H1 (cell line): Measurements from ENCODE around the gene PPID. TPM values are rescaled to one million over a fixed set of nuclear protein-coding genes. Genes with fewer than 3 reads are reported as not detected.

ENCODE experiments used
- CTCF ChIA-PET: fragments of 300-600 bp; sonication (Branson Sonifier 250); formaldehyde crosslinking; loops from one replicate; lab custom pipeline; 2021; ENCODE audit not compliant: partially characterized antibody; lab: Charles Lee
- POLR2A ChIA-PET: fragments of 300-600 bp; sonication (Branson Sonifier 250); formaldehyde crosslinking; loops from one replicate; lab custom pipeline; 2021; ENCODE audit warnings: inconsistent platforms; ENCODE audit not compliant: partially characterized antibody; lab: Charles Lee
- DNase-seq, 2 experiments: peaks; one replicate each; pipeline versions ENCODE4 v3.0.0 to v3.0.0-alpha.2; 2010 to 2022; ENCODE audit warnings: low spot score in 2 of 2, low read depth in 1 of 2, mixed read lengths in 1 of 2
- FAIRE-seq: peaks from 2 replicates; lab custom pipeline; 2011; peaks lifted over from hg19 to GRCh38; lab: Jason Lieb, UNC
- H2AFZ ChIP-seq: 2 replicates; pipeline ENCODE4 v1.8.1; 2012; ENCODE audit warnings: low read length, inconsistent platforms
- H2AK5ac ChIP-seq: 2 replicates; pipeline ENCODE4 v1.6.1; 2013; ENCODE audit warnings: low read depth, low read length
- H2BK120ac ChIP-seq: replicated peaks from 2 replicates; pipeline ENCODE3; 2013; ENCODE audit warnings: low read depth, low read length, inconsistent platforms
- H2BK12ac ChIP-seq: 2 replicates; pipeline ENCODE4 v1.6.1; 2013; ENCODE audit warnings: low read depth, low read length
- H2BK15ac ChIP-seq: 2 replicates; pipeline ENCODE4 v1.6.1; 2013; ENCODE audit warnings: low read length
- H2BK20ac ChIP-seq: 2 replicates; pipeline ENCODE4 v1.6.1; 2013; ENCODE audit warnings: low read length
- H2BK5ac ChIP-seq: 2 replicates; pipeline ENCODE4 v1.6.1; 2013; ENCODE audit warnings: low read depth, low read length
- H3K14ac ChIP-seq: 2 replicates; pipeline ENCODE4 v1.6.1; 2013; ENCODE audit warnings: inconsistent platforms; ENCODE audit not compliant: insufficient read length
- H3K18ac ChIP-seq: 2 replicates; pipeline ENCODE4 v1.6.1; 2013; ENCODE audit warnings: low read length; ENCODE audit errors: extremely low read depth
- H3K23ac ChIP-seq: 2 replicates; pipeline ENCODE4 v1.6.1; 2013; ENCODE audit warnings: inconsistent platforms; ENCODE audit not compliant: insufficient read length
- H3K23me2 ChIP-seq: 2 replicates; pipeline ENCODE4 v1.6.1; 2013; ENCODE audit warnings: low read depth, low read length
- H3K27ac ChIP-seq: 2 replicates; pipeline ENCODE4 v1.6.1; 2011; ENCODE audit warnings: low read depth, low read length, inconsistent platforms
- H3K27me3 ChIP-seq, 4 experiments: replicated peaks in 1 of 4; 1 replicate in 1 of 4; 2 replicates in 3 of 4; pipeline versions ENCODE4 v1.6.1 to v1.8.1; 2011 to 2013; ENCODE audit warnings: low read length in 3 of 4, mild to moderate bottlenecking in 3 of 4, inconsistent platforms in 2 of 4, mixed read lengths in 2 of 4, moderate library complexity in 1 of 4; ENCODE audit not compliant: control insufficient read depth in 3 of 4, insufficient read depth in 3 of 4; ENCODE audit errors: extremely low read depth in 1 of 4
- H3K36me3 ChIP-seq, 4 experiments: 2 replicates each; pipeline versions ENCODE4 v1.6.1 to v1.8.1; 2011 to 2013; ENCODE audit warnings: mild to moderate bottlenecking in 4 of 4, low read length in 3 of 4, moderate library complexity in 2 of 4, control low read depth in 1 of 4, inconsistent platforms in 1 of 4; ENCODE audit not compliant: insufficient read depth in 4 of 4, control insufficient read depth in 2 of 4
- H3K4ac ChIP-seq: replicated peaks from 2 replicates; pipeline ENCODE3; 2013; ENCODE audit warnings: low read length, low read depth, mixed read lengths, inconsistent platforms; ENCODE audit not compliant: insufficient read length
- H3K4me1 ChIP-seq, 4 experiments: replicated peaks in 1 of 4; 1 replicate in 1 of 4; 2 replicates in 3 of 4; pipeline versions ENCODE4 v1.6.1 to v1.8.1; 2011 to 2013; ENCODE audit warnings: low read length in 3 of 4, inconsistent platforms in 2 of 4, mixed read lengths in 1 of 4; ENCODE audit not compliant: insufficient read depth in 4 of 4, control insufficient read depth in 3 of 4
- H3K4me2 ChIP-seq, 2 experiments: 2 replicates each; pipeline versions ENCODE4 v1.6.1 to v1.8.1; 2011 to 2013; ENCODE audit warnings: low read depth in 2 of 2, low read length in 2 of 2, control low read depth in 1 of 2, inconsistent platforms in 1 of 2, mild to moderate bottlenecking in 1 of 2; ENCODE audit not compliant: insufficient read depth in 1 of 2
- H3K4me3 ChIP-seq, 4 experiments: fragments of 200-600, 300-600 bp in 1 of 4; sonication (generic), shearing (Covaris generic), sonication (Bioruptor Twin) in 1 of 4; 2 replicates each; pipeline versions ENCODE4 v1.5.1 to v1.8.1; 2011 to 2016; ENCODE audit warnings: low read length in 4 of 4, low read depth in 3 of 4, control low read depth in 2 of 4, inconsistent platforms in 2 of 4, mild to moderate bottlenecking in 2 of 4, mixed read lengths in 1 of 4, moderate library complexity in 1 of 4; ENCODE audit not compliant: insufficient read depth in 2 of 4; ENCODE audit errors: extremely low read depth in 1 of 4
- H3K56ac ChIP-seq: replicated peaks from 2 replicates; pipeline ENCODE3; 2013; ENCODE audit warnings: low read depth, mild to moderate bottlenecking, mixed read lengths, low read length, inconsistent platforms; ENCODE audit not compliant: insufficient read length
- H3K79me1 ChIP-seq: 2 replicates; pipeline ENCODE4 v1.6.1; 2013; ENCODE audit warnings: low read depth, low read length, control low read depth
- H3K79me2 ChIP-seq, 2 experiments: 2 replicates each; pipeline versions ENCODE4 v1.6.1 to v1.8.1; 2012 to 2013; ENCODE audit warnings: low read length in 2 of 2, mild to moderate bottlenecking in 2 of 2, inconsistent platforms in 1 of 2; ENCODE audit not compliant: insufficient read depth in 2 of 2, control insufficient read depth in 1 of 2
- H3K9ac ChIP-seq, 4 experiments: replicated peaks in 1 of 4; 1 replicate in 1 of 4; 2 replicates in 3 of 4; pipeline versions ENCODE4 v1.6.1 to v1.8.1; 2011 to 2013; ENCODE audit warnings: low read depth in 3 of 4, low read length in 3 of 4, control low read depth in 2 of 4, mild to moderate bottlenecking in 2 of 4, moderate library complexity in 2 of 4, inconsistent platforms in 1 of 4; ENCODE audit errors: extremely low read depth in 1 of 4
- H3K9me3 ChIP-seq, 2 experiments: 2 replicates each; pipeline versions ENCODE4 v1.6.1 to v1.8.1; 2012 to 2013; ENCODE audit warnings: mild to moderate bottlenecking in 2 of 2, moderate library complexity in 2 of 2, control low read depth in 1 of 2, inconsistent platforms in 1 of 2, low read depth in 1 of 2, low read length in 1 of 2, mixed read lengths in 1 of 2; ENCODE audit not compliant: insufficient read depth in 2 of 2
- H4K20me1 ChIP-seq, 2 experiments: replicated peaks in 1 of 2; 2 replicates each; pipeline versions ENCODE3 to v1.8.1; 2011 to 2013; ENCODE audit warnings: inconsistent platforms in 2 of 2, low read length in 2 of 2, mild to moderate bottlenecking in 1 of 2; ENCODE audit not compliant: insufficient read depth in 2 of 2, control insufficient read depth in 1 of 2
- H4K5ac ChIP-seq: 2 replicates; pipeline ENCODE4 v1.6.1; 2013; ENCODE audit warnings: low read length, low read depth, mixed read lengths, inconsistent platforms; ENCODE audit not compliant: insufficient read length
- H4K8ac ChIP-seq: 2 replicates; pipeline ENCODE4 v1.8.0; 2013; ENCODE audit warnings: mild to moderate bottlenecking, moderate library complexity, low read length, inconsistent platforms; ENCODE audit not compliant: insufficient read depth; ENCODE audit errors: extremely low read depth
- H4K91ac ChIP-seq: replicated peaks from 2 replicates; pipeline ENCODE3; 2013; ENCODE audit warnings: low read length, mixed read lengths, inconsistent platforms; ENCODE audit not compliant: insufficient read length
- ATF3 ChIP-seq: IDR thresholded peaks from 2 replicates; pipeline ENCODE4 v1.6.1; 2011; ENCODE audit warnings: low read depth, mild to moderate bottlenecking, low read length; ENCODE audit not compliant: insufficient read depth
- BRCA1 ChIP-seq: IDR thresholded peaks from 2 replicates; pipeline ENCODE4 v1.6.1; 2012; ENCODE audit warnings: low read depth, low read length, improper control_type of control experiment
- CHD2 ChIP-seq: IDR thresholded peaks from 2 replicates; pipeline ENCODE4 v1.6.1; 2012; ENCODE audit warnings: low read length, improper control_type of control experiment
- CREB1 ChIP-seq: IDR thresholded peaks from 2 replicates; pipeline ENCODE4 v1.6.1; 2012; ENCODE audit warnings: inconsistent platforms
- EZH2 ChIP-seq: fragments of 200-600 bp; sonication (generic); IDR thresholded peaks from 2 replicates; pipeline ENCODE4 v1.7.1; 2012; ENCODE audit warnings: low read depth, mild to moderate bottlenecking, moderate library complexity, low read length, inconsistent platforms; ENCODE audit not compliant: severe bottlenecking
- KDM5A ChIP-seq: fragments of 200-600 bp; IDR thresholded peaks from 2 replicates; pipeline ENCODE4 v1.7.1; 2012; ENCODE audit warnings: mild to moderate bottlenecking, low read length, inconsistent platforms, mixed read lengths
- NRF1 ChIP-seq: IDR thresholded peaks from 2 replicates; pipeline ENCODE4 v1.6.1; 2011; ENCODE audit warnings: mild to moderate bottlenecking, low read depth, low read length, improper control_type of control experiment
- RFX5 ChIP-seq: IDR thresholded peaks from 2 replicates; pipeline ENCODE4 v1.6.1; 2011; ENCODE audit warnings: low read depth, low read length, improper control_type of control experiment, borderline replicate concordance
- SRF ChIP-seq: IDR thresholded peaks from 2 replicates; pipeline ENCODE4 v1.6.1; 2011; ENCODE audit warnings: mild to moderate bottlenecking, low read depth, low read length, moderate library complexity
- SUZ12 ChIP-seq: fragments of 200-600 bp; sonication (generic); IDR thresholded peaks from 2 replicates; pipeline ENCODE4 v1.6.1; 2012; ENCODE audit warnings: mild to moderate bottlenecking, inconsistent platforms, low read length, moderate library complexity, mixed read lengths
- TAF1 ChIP-seq: IDR thresholded peaks from 2 replicates; pipeline ENCODE4 v1.6.1; 2011; ENCODE audit warnings: mild to moderate bottlenecking, low read depth, low read length
- YY1 ChIP-seq: IDR thresholded peaks from 2 replicates; pipeline ENCODE4 v1.6.1; 2011; ENCODE audit warnings: low read depth, mild to moderate bottlenecking, low read length
- ZNF274 ChIP-seq: IDR thresholded peaks from 2 replicates; pipeline ENCODE4 v1.7.0; 2012; ENCODE audit warnings: low read length, borderline replicate concordance; ENCODE audit errors: extremely low read depth
- polyA plus RNA-seq, 7 experiments: library from polyadenylated mRNA; depleted of rRNA in 3 of 7; stranded (reverse) in 5 of 7; unstranded in 2 of 7; fragments of >200 nt in 5 of 7; fragments of 200-250 nt in 2 of 7; gene quantifications; 1 replicate in 5 of 7; 2 replicates in 1 of 7; 4 replicates in 1 of 7; pipeline versions ENCODE4 v1.2.1 to v1.2.3, GENCODE V29; 2011 to 2013; ENCODE audit warnings: missing spikeins in 2 of 7, mixed read lengths in 2 of 7
- total RNA-seq: library from RNA; stranded (reverse); fragmentation: NEBNext Ultra II Directional; extraction: Animal tissue kit (Norgen Biotek cat#: 25700); gene quantifications from 2 replicates; pipeline ENCODE4 v1.2.1, GENCODE V29; 2021

Gene PPID
- total and polyA plus RNA-seq, 2 of the 8 experiments (the other 6 are each of a cell fraction or from before 2014, with no cell fraction given): 20.2 to 53.2 TPM

GRCh38 chr4:158758142-158758541 lies 34.9 kb upstream of the PPID start (continued):
- no peak for TF ChIP-seq BRCA1

GRCh38 chr4:158756588-158756987 lies 33.4 kb upstream of the PPID start:
- Histone ChIP-seq H4K91ac (no peak overlapping the region), H3K14ac (no peak overlapping the region), H2BK20ac (no peak overlapping the region), H2BK12ac (no peak overlapping the region), H3K9ac (no peak overlapping the region), H3K4ac (no peak overlapping the region), H4K8ac (no peak overlapping the region), H3K79me2 (no peaks in the 10 kb centered on the region), H2AK5ac (no peak overlapping the region), H2BK15ac (no peak overlapping the region), H3K4me3 (no peak overlapping the region), H3K27ac (no peak overlapping the region), H3K4me2 (no peak overlapping the region), H4K20me1 (no peaks in the 10 kb centered on the region), H3K79me1 (no peaks in the 10 kb centered on the region), H3K9me3 (peaks cover 0 to 7% of the 10 kb centered on the region in 2 experiments; a peak in 2 of 4 replicates), H3K4me1 (no peaks in the 10 kb centered on the region), H3K27me3 (no peaks in the 10 kb centered on the region), H3K23me2 (no peaks in the 10 kb centered on the region), H2BK120ac (no peak overlapping the region), H3K23ac (no peak overlapping the region), H4K5ac (no peak overlapping the region), H3K36me3 (no peaks in the 10 kb centered on the region), H2BK5ac (no peak overlapping the region), H3K56ac (no peak overlapping the region), H2AFZ (no peak overlapping the region), H3K18ac (no peak overlapping the region)
- TF ChIP-seq RFX5 (no peak), ZNF274 (no peak), EZH2 (no peak), SUZ12 (no peak), YY1 (no peak), CHD2 (no peak), SRF (no peak), KDM5A (no peak), ATF3 (no peak), CREB1 (no peak), NRF1 (no peak), TAF1 (no peak)
- DNase-seq (no peak), FAIRE-seq (no peak)
- POLR2A ChIA-PET: no interaction called here
- CTCF ChIA-PET: interaction anchor here (0.7 to 1.2 kb wide), 2 partner anchors 77 to 546 kb away, joined by 4 read pairs; no protein-coding TSS in a partner anchor
